Natural killer cell treated with Interleukin-12 subunit alpha and Interleukin-12 subunit beta and Interleukin-15 and Interleukin-18, amount 100 ng/mL, for 72 hours (primary cell): ENCODE data around the gene OR5B17. TPM values are rescaled to one million over a fixed set of nuclear protein-coding genes. Genes with fewer than 3 reads are reported as not detected.

Source experiments
- total RNA-seq, 2 donors: library from RNA; stranded (reverse); gene quantifications; one replicate each; pipeline ENCODE4 v1.2.3, GENCODE V29; 2022

Gene OR5B17
- total RNA-seq, 2 donors from 2014 or later = not detected

Other genes with a start within 250 kb of the OR5B17 start
- gene OR9I1, start 233.5 kb downstream of the OR5B17 start, total RNA-seq = not detected
- gene OR9Q2, start 170.0 kb downstream of the OR5B17 start, total RNA-seq = not detected
- gene OR1S2, start 154.9 kb downstream of the OR5B17 start, total RNA-seq = not detected
- not detected for gene OR1S1, start 146.3 kb downstream of the OR5B17 start, total RNA-seq
- not detected for gene OR10Q1, start 130.2 kb downstream of the OR5B17 start, total RNA-seq
- gene OR10W1, start 90.8 kb downstream of the OR5B17 start, total RNA-seq = not detected
- not detected for gene OR5B3, start 47.8 kb upstream of the OR5B17 start, total RNA-seq
- gene OR5B2, start 69.1 kb upstream of the OR5B17 start, total RNA-seq = not detected
- not detected for gene OR5B12, start 83.2 kb upstream of the OR5B17 start, total RNA-seq
- gene OR5B21, start 149.0 kb upstream of the OR5B17 start, total RNA-seq = 1 to 10 TPM; 3.5 to 3.9 TPM
- gene LPXN, start 216.8 kb upstream of the OR5B17 start, total RNA-seq = 100 to 1,000 TPM; 239 to 243 TPM
- gene ZFP91, start 220.0 kb upstream of the OR5B17 start, total RNA-seq = 10 to 100 TPM; 52.9 to 54.3 TPM